GM12874 (cell line): Measurements from ENCODE around the gene CEMIP.

Source experiments
- CTCF ChIP-seq: IDR thresholded peaks from 2 replicates; pipeline ENCODE4 v1.5.1; 2011; ENCODE audit warnings: low read depth, mild to moderate bottlenecking, control low read depth, low read length, moderate library complexity; ENCODE audit not compliant: insufficient read depth

The CEMIP gene

GRCh38 chr15:80777826-80778620, 1.1 kb upstream of the CEMIP start:
- TF ChIP-seq CTCF = no peak

GRCh38 chr15:80778621-80778963, 578 bp upstream of the CEMIP start:
- TF ChIP-seq CTCF = no peak

DNA sequence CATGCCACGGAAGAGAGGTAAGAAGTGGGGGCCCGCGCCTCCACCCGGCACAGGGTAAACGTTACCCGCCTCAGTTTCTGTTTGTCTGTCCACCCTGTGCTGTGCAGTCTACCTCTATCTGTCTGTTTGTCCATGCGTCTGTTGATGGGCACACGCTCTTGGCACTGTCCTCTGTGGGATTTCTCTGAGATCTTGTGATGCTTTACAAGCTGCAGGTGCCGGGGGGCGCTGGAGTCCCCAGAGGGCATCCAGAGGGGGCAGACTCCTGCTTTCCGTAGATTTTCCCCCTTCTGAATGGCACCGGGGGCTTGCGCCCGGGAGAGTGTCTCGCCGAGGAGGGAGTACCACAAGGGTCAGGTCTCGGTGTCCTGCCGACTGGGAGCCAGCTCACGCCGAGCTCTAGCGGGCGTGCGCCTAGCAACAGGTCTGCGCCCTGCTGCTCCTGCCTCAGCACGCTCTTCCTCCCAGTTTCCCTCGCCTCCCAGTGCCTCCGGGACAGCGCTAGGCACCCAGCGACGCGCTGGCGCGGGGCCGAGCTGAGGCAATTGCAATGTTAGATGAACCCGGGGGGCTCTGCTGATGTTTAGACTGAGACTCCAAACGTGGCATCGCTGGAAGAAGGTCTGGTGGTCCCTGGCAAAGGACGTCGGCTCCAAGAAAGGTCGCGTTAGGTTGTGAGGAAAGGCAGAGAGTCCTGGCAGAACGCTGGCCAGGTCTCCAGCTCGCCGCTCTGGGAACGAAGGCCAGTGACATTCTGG, 667 bp downstream of the CEMIP start:
- TF ChIP-seq CTCF = no peak

DNA sequence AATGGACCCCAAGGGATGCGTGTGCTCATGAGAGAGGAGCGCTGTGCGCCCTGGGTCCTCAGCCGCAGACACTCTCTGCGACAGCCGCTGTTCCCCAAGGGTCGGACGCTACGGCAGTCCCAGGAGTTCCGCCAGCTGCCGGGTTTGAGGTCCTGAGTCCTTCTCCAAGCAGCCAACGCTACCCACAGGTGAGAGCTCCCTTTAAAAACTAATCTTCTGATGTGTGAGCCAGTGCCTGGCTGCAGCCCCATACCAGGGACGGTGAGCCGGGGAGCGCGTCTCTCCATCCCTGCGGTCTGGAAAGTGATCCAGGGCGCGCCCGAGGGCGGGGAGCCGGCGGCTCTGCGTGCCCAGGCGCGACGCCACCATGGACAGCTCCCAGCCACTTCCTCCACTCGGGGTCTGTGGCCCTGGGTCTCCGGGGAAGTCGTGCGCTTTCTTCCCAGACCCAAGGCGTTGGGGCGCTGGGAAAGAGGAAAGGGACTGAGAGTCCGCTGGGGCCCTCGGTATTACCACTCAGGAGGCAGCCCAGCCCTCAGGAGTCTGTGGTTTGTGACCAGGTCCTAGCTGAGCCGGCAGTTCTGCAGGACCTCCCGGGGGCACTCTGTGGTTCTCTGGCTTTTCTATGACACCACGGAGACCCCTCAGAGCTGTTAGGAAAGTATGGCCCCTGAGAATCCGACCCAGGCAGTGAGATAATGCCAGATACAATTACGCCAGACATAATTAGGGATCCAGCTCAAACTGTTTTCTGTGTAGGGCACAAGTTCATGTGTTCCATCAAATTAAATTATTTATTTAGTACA, 1.4 kb downstream of the CEMIP start:
- TF ChIP-seq CTCF = no peak

GRCh38 chr15:80783260-80783659, 4.1 kb downstream of the CEMIP start:
- TF ChIP-seq CTCF = no peak

DNA sequence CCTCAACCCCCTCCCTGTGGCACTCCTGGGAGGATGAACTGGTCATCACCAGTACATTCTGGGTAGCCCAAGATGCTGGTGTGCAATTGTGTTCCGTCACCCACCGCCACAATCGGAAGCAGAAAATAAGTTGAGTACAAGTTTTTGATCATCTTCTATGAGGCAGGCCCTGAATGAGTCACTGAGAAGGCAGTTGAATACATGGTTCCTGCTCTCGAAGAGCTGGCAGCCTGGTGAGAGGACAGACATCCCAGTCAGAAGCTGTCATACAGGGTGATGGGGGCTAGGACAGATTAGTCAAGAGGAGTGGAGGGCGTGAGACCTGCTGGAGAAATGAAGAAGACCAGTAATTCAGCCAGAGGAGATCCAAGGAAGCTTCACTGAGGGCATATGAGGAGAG, 6.2 kb downstream of the CEMIP start:
- no peak for TF ChIP-seq CTCF

DNA sequence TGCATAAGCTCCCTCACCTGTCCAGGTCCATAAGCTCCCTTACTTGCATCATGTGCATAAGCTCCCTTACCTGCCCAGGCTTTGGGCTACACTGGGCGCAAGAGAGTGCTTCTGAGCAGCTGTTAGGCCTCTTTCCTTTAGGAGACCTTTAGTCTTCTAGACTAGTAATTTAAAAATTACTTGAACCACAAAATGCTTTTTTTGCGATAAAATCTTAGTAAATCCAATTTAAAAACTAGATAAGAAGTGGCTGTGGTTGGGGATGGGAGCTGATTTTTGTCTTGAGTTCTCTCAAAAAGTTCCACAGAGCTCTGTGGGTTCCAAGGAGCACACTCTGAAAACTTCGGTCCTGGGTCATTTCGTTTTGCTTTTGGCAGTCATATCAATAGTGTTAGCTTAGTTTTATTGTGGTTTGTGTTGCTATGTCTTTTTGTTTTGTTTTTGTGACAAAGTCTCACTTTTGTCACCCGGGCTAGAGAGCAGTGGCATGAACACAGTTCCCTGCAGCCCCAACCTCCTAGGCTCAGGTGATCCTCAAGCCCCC, 6.7 kb downstream of the CEMIP start:
- TF ChIP-seq CTCF = no peak
